DMS153 treated with DMSO at 0.1 percent for 48 hours (cell line): ENCODE data around the gene SYN1.

Experiments used
- DNase-seq: peaks from one replicate; lab custom pipeline; 2025; ENCODE audit not compliant: unreplicated experiment; lab: John Stamatoyannopoulos, UW

SYN1 gene

GRCh38 chrX:47597222-47597621, 22.4 kb downstream of the SYN1 start:
- no peak for DNase-seq

- no peak for DNase-seq
Observed at GRCh38 chrX:47596256-47596655, 23.4 kb downstream of the SYN1 start.

DNA sequence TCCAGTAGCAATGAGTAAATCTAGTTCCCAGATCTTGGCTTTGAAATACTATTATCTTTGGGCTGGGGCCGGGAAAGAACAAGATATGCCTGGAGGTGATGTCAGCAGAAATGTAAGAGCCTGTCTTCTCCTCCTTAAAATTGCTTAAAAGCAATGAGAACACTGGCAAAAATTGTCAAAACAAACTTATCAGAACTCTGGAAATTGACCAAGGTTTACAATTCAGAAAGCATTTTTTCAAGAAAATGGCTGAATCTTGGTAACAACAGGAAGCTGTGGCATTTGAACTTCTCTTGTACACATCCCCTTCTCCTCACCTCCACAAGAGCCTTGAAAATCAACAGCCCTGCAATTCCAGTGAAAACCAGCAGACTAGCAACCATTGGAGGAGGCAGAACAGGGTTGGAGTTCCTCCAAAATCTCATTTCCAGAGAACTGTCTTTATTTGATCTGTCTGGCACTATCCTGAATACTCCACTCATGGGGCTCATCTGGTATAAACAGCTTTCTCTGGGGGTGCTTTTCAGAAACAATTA, 23.9 kb downstream of the SYN1 start:
- no peak for DNase-seq

DNA sequence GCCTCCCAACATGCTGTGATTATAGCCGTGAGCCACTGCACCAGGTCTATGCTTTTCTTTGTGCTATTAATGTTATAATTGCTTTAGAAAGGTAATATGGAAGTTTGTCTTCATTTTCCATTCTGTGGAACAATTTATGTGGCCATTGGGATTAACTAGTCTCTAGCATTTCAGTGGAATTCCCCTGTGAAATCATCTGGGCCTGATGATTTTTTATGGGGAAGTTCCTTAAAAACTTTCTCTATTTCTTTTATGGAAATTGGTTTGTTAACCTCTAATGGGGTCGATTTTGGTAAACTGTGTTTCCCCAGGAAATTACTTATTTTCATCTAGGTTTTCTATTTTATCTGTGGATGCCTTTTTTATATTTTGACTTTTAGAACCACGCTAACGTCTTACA, 26.1 kb downstream of the SYN1 start:
- DNase-seq: no peak

- no peak for DNase-seq
Observed at GRCh38 chrX:47590984-47591383, 28.7 kb downstream of the SYN1 start.

- DNase-seq: no peak
Observed at GRCh38 chrX:47587906-47588735, 31.5 kb downstream of the SYN1 start.

DNA sequence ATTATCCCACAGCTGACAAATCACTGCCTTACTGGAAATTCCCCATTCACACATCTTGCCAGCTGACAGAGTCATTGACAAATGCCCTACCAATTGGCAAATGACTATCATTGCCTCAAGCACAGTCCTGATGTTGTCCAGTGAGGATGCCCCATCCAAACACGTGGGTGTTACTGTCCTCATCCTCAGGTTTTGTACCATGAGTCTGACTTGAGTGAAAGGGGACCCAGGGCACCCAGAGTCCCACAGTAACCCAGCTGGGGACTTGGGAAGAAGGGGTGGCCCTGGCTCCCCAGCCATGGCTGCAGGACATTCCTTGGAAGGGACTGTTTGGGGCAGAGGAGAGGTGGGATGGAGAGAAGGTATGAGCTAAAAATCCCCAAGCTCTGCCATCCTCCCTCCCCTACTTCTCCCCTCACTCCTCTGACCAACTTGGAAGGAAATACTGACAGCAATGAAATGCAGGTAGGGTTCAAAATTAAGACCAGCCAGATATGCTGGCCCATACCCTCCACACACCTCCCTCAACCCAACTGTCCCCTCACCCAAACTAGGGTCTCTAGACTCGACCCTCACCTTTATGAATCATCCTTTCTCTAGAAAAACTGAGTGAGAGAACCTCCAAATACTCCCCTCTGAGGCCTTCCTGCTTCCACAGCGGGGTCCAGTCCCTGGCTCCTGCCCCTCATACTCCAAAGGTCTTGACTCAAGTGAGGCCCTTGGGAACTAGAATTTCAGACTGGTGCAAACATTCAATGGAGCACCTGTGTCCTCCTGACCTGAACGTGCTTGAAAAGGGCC, 32.4 kb downstream of the SYN1 start:
- DNase-seq: no peak

DNA sequence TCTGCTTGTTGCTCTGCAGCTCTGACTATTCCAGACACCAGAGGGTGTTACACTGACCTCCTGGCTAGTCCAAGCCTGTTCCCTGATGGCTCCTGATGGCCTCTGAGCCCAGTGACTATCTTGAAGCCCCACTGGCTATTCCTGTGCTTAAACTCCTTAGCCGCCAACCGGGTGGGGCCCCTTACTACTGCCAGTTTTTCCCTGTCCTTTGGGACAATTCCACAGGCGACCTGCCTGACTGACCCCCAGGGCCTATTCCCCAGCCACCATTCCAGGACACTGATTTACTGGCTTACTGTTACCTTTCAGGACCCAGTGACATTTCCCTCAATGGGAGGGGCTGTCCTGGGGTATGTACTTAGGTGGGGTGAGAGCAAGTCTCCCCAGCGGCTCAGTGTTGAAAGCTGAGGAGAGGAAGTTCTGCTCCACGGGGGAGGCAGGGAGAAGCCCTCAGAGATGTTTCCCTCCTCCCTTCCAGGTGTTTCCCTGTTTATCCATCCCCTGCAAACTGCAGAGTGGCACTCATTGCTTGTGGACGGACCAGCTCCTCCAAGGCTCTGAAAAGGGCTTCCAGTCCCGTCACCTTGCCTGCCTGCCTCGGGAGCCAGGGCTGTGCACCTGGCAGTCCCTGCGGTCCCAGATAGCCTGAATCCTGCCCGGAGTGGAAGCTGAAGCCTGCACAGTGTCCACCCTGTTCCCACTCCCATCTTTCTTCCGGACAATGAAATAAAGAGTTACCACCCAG, 33.4 kb downstream of the SYN1 start:
- DNase-seq: no peak

DNA sequence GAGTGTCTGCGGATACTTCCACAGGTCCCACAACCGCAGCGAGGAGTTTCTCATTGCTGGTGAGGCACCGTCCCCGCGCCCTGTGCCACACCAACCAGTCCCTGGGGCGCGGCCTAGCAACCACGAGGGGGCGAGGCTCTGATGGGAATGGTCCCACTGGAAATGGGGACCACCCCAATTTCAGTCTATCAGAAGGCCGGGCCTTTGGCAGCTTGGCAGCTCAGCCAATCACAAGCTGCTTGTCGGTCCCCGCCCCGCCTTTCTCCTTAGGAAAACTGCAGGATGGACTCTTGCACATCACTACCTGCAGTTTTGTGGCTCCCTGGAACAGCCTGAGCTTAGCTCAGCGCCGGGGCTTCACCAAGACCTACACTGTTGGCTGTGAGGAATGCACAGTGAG, 34.4 kb downstream of the SYN1 start:
- DNase-seq: no peak

GRCh38 chrX:47584714-47585113, 34.9 kb downstream of the SYN1 start:
- no peak for DNase-seq

DNA sequence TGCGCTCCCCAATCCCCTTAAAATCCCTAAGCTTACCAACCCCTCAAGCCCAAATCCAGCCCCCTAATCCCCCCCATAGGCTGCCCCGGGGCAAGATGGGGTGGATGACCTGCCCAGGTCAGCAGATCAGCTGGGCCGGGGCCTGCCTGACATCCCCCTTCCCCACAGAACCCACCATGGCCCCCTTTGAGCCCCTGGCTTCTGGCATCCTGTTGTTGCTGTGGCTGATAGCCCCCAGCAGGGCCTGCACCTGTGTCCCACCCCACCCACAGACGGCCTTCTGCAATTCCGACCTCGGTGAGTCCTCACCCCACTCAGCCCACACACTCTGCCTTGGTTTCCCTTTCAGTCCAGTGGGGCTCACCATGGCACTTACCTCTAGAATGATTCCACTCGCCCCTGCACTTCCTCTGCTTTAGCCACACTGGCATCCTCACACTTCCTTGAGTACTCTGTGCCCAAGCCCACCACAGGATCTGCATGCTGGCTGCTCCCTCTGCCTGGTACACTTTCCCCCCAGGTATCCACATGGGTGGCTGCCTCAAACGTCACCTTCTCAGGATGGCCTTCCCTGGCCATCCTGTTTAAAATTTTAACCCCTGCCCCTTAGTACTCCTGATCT, 36.3 kb downstream of the SYN1 start:
- no peak for DNase-seq

- DNase-seq: no peak
Observed at GRCh38 chrX:47581731-47582647, 37.7 kb downstream of the SYN1 start, which contains the start of gene TIMP1. TIMP1 (plus strand) TSS chrX:47582436; CDS start chrX:47583416, 980 bp downstream.

- DNase-seq: no peak
Observed at GRCh38 chrX:47579537-47579936, 40.1 kb downstream of the SYN1 start.

- no peak for DNase-seq
Observed at GRCh38 chrX:47578692-47579091, 41.0 kb downstream of the SYN1 start.

- no peak for DNase-seq
Observed at GRCh38 chrX:47577901-47578300, 41.8 kb downstream of the SYN1 start.

DNA sequence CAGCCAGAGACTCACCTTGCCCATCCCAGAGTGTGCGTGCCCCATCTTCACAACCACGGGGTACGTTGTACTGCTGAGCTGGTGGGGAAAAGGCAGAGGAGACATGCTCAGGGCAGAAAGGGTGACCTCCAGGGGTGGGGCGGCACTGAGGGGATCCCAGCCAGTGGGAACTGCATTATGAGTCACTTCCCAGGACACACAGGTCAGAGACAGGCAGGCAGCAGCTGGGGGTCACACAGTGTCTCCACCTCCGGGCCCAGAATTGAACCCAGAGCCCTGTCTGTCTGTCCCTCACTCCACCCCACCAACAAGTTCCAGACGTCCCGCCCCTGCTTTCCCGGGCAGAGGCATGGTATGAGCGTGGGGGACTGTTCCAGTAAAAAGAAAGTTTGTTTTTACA, 42.2 kb downstream of the SYN1 start:
- DNase-seq: no peak

DNA sequence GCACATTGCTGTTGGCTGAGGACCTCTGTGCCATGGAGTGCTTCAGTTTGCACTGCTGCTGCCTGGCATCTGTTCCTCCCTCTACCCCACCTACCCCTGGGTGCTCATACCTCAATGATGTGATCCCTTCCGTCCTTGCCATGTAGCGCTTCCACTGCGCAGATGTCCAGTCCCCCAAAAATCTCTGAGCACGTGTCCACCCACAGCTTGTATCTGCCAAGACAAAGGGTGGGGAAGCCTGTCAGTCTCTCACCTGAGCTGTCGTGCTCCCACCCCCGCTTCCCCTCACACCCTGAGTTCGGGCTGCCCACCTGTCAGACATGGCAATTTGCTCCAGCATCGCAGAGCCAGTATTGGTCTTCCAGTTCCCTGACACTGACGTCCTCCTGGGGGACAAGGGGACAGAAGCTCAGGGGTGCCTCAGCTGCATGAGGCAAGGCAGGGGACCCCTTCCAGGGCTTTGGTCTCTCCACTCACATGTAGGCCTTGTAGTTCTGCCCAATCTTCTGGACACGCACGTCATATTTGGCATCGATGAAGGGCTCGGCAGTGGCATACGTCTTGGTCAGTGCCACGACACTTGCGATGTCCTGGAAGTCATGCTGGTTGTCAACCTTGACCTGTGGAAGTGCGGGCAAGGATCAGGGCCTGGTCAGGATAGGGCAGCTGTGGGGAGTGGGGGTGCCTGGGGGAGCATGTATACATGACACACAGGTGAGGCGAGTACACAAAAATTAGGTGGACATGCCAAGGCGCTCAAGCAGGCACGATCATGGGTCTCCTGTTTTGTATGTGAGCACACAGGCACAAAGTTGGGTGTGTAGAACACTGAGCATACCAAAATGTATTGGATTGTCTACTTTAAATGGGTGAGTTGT, 43.4 kb downstream of the SYN1 start:
- no peak for DNase-seq

DNA sequence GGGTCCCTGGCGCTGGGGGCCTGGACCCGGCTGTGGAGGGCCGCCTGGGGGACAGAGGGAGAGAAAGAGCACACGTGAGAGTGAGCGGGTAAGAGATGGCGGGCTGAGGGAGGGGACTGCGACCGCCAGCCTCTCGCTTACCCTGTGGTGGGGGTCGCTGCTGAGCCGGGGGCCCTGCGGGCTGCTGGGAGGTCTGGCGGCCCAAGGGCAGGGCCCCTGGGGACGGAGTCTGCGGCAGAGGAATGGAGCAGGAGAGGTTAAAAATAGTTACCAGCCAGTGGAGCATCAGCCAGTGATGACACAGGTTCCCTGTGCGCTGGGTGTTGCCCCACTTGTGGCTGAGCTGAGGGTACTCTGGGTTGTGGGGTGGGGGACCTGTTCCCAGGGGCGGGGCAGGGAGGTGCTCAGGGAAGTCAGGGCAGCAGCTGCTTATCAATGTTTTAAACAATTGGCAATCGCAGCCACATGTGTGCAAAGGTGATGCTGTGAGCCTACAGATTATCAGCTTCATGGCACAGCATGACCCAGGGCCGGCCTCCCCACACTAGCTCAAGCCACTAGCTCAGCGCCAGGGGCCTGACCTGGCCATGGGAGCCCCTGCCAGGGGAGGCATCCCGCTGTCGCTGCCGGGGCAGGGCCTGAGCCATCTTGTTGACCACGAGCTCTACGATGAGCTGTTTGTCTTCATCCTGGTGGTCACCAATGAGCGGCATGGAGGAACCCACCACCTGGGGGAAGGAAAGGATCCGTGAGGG, 44.9 kb downstream of the SYN1 start:
- no peak for DNase-seq
